Activated CD4-positive, alpha-beta T cell treated with anti-CD3 and anti-CD28 coated beads, Interleukin-10, Interleukin-2, amounts not matched to agents 100 ng/mL and 50 ng/mL, durations not matched to agents 16 hours and 8 hours (primary cell): ENCODE measurements around the gene ANKRD11.

Source experiments
- DNase-seq: peaks from one replicate; pipeline ENCODE4 v3.0.0-alpha.2; 2020

The ANKRD11 gene

DNA sequence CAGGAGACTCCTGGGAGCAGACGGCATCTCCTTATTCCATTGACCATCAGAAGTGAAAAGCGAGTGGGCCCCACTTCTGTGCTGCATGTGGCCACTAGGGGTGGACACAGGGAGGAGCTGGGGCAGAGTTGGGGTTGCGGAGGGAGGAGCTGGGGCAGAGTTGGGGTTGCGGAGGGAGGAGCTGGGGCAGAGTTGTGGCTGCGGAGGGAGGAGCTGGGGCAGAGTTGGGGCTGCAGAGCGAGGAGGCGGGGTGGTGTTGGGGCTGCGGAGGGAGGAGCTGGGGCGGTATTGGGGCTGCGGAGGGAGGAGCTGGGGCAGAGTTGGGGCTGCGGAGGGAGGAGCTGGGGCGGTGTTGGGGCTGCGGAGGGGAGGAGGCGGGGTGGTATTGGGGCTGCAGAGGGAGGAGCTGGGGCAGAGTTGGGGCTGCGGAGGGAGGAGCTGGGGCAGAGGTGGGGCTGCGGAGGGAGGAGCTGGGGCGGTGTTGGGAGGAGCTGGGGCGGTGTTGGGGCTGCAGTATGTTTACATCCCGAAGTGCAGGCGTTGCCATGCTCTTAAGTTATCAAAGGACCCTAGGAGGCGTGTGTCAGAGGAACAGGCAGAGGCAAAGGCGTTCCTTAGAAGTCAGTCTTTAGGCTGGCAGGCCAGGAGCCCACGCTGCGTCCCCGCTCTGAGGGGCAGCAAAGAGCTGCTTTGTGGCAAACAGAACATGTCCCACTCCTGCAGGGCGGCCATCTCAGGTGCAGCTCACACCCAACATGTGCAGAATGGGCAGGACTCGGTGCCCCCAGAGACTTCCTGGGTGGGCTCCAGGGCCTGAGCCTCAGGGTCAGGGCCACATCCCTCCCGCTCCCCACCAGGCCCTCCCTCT is 196.9 kb downstream of the ANKRD11 start:
- DNase-seq = no peak

DNA sequence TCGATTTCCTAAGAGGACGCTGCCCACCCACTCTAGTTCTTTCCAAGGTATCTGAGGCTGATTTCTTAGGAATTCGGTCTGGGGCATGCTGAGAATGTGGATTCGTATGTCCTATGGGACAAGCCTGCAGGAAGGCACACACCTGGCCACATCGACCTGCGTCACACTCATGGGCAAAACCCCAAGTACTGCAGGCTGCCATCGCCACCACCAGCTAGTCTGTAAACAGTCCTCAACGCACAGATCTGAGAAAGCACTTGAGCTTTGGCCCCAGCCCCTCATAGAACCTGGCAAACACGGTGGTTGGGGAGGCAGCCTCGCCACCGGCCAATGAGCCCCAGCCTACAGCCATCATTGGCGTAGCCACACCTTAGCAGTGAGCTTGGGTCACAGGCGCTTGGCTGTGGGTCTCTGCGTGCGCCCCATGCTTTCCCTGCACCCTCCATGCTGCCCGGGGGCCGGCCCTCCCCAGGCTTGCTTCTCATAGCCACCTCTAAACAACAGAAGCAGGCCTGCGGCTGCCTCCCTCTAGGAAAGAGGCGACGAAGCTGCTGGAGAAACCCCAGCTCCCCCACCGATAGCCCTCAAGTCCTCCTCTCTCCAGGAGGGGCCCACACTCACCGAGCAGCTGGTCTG is 197.8 kb downstream of the ANKRD11 start:
- DNase-seq = no peak

DNA sequence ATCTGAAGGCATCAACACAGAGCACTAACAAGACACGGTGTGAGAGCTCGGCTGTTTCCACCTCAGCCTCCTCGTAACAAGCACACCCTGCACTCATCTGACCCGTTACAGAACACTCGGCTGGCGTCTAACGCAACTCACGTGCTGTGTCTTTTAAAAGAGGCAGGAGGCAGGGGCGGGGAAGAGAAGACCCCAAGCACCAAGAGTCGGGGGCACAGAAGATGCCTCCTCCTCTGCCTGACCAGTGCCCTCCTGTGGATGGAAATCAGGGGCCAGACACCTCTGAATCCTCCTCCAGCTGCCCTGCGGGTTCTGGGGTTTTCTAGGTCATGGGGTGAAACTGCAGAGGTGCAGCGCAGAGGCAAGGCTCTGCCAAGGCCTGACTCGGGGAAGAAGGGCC is 198.6 kb downstream of the ANKRD11 start:
- no peak for DNase-seq

DNA sequence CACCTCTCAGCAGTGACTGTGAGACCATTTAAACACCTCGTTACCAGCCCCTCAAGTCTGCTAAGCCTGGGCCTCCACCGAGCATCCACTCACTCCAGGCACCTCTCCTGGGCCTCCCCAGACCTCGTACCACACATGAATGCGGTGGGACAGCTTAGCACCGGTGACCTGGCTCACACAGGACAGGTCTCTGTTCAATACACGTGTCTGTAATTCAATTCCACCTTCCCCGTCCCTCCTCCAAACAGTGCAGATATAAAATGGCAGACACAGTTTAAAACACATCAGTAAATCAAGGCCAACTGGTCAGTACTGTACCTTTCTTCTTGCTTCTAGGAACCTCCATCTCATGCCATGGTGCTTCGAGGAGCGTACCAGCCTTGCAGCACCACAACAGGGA is 199.0 kb downstream of the ANKRD11 start:
- DNase-seq = no peak

DNA sequence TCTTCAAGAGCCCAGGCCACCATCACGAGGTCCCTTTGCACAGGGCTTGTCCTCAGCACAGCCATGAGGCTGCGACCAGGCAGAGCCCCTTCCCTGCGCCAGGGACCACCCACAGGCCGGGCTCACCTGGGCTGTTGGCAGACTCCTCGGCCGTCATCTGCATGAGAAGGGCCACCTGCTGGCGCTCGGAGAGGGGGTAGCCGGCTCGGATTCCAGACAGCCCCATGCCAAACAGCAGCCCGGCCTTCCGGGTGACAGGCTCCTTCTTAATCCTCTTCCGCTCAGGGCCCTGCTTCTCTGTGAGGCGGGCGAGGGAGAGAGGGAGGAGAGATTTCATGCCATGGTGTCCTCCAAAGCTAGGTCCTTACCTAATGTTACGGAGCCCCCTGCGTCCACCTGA is 199.5 kb downstream of the ANKRD11 start:
- no peak for DNase-seq

DNA sequence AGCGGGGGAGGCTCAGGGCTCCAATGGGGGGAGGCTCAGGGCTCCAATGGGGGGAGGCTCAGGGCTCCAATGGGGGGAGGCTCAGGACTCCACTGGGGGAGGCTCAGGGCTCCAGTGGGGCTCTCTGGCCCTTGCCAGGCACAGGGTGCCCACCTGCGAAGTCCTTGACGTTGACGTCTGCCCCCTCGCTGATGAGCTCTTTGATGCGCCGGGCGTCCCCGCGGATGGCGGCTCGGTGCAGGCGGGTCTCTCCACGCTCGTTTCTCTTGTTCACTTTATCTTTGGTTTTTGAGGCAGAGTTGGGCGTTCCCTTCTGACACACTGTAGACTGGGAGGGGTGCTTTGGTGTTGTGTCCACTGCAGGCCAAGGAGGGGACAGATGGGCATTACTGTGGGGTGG is 199.9 kb downstream of the ANKRD11 start:
- no peak for DNase-seq

DNA sequence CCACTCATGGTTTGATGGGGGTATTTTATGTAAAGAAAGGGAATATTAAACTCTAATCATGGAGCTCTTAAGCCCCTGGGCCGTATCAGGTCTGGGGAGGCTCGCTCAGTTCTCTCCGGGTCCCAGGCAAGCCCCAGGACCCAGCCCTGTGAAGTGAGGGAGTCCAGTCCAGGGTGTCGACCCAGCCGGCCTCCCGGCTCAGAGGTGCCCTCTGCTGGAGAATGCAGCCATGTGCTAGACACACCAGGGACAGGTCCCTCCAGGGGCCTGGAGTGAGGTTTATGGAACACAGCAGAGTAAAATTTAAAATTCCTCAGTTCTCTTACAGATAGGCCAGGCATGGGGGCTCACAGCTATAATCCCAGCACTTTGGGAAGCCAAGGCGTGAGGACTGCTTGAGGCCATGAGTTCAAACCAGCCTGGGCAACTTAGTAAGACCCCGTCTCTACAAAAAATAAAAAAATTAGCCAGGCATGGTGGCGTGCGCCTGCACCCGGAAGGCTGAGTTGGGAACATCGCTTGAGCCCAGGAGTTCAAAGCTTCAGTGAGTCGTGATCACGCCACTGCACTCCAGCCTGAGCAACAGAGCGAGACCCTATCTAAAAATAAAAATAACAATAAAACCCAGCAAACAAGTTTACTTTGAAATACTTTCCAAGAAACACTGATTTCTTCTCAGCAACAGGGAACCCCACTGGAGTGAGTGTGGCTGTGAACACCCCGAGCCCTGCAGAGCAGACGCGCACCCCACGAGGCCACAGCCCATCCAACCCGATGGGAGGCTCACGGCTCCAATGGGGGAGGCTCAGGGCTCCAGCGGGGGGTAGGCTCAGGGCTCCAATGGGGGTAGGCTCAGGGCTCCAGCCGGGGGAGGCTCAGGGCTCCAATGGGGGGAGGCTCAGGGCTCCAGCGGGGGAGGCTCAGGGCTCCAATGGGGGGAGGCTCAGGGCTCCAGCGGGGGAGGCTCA is 200.6 kb downstream of the ANKRD11 start:
- DNase-seq = peak; percentile 79

DNA sequence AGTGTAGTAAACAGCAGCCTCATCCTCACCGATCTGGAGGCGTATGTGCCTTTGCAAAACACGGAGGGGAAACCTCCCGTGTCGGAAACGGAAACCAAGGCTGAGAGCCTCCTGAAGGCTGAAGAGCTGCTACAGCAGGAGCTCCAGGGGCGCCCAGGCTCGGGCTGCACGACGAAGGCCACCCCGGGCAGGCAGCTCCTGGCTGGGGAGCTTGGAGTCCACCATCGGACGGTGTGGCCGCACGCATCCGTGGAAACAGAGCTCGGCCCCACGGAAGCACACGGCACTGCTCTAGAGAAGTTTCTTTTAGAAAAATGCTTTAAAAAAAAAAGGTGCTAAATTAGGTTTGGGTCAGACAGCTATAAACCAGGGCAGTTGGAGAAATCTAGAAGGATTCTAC is 201.4 kb downstream of the ANKRD11 start:
- DNase-seq = no peak

DNA sequence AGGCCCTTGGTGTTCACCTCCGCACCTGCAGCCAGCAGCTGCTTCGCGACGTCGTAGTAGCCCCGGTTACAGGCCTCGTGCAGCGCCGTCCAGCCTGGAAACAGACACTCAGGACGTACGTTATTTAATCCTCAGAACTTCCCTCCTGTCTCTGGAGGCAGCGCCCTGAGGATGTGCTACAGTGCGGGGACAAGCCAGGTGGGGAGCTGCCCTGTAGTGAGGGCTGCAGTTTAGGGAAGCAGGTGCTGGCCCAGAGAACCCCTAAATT is 201.8 kb downstream of the ANKRD11 start:
- DNase-seq = no peak

DNA sequence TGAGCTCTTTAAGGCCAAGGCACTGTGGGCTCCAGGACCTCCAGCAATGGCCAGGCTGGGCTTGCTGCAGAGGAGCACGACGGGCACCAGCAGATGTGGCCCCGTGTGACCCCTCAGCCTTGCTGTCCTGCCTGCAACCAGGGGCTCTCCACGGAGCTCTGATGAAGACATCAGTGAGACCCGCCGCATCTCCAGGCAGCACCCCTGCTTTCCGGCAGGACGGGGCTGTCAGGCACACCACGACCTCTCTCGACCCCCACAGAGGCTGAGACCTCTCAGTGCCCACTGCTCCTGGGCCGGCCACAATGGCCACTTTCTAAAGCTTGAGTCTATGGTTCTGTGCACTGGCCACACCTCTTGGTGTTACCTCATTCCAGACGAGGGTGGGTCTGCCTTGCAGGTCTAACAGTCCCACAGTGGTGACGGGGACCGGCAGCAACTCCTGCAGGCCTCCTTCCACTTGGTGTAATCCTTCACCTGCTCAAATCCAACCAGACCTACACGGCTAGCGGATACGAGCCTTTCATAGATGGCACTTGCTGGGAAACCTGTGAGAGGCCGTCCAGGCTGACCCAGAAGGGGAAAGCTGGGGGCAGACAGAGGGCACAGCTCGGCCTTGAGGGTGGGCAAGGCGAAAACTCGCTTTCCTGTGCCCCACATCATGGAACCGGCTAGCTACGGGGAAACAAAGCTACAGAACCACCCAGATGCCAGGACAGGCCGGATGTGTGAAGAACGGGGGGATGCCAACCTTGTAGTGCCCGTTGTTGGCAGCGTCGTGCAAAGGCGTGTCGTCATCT is 202.4 kb downstream of the ANKRD11 start:
- DNase-seq = no peak

DNA sequence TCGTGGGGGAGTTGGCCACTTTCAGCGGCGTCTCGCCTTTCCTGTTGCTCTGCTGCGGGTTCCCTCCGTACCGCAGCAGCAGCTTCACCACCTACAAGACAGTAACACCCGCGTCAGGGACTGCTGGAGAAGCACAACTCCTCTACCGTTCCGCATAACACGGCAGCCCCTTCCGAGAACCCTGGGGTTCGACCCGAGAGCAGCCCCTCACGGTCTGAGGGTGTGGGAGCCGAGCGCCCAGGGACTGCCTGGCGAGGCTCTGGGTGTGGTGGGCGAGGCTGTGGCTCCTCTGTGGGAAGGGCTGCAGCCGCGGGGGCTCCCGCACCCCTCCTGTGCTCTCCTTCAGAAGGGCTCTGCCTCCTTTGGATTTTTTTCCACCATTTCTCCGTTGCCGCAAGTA is 204.3 kb downstream of the ANKRD11 start:
- no peak for DNase-seq

DNA sequence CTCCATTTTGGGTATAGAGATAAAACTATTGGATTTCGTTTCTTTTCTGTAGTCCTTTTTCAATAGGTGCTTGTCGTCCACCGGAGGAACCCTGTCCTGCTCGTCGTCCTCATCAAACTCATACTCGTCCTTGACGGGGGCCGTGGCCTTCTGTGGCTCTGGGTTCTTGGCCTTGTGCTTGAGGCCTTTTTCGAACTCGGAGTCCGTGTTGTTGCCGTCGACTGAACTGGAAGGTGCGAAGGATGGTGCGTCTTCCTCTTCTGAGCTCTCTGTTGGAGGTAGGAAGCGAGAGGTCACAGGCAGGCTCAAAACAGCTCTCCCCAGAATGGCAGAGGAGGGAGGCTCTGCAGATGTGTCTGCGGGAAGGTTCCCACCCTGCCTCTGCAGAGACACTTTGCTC is 205.0 kb downstream of the ANKRD11 start:
- no peak for DNase-seq

DNA sequence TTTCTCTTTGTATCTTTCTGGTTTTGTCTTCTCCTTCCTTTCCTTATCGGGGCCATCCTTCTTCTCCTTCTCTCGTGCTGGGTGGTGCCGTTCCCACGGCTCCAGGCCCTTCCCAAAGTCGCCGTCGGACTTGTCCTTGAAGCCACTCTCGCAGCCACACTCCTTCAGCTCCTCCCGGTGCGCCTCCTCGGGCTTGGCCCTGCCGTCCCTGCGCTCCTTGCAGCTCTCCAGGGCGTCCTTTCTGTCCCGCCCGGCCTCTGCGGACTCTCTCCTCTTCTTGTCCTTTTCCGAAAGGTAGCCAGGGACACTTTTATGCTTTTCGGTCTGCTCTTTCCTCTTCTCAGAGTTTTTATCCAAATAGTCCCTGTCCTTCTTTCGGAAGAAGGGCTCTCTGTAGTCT is 206.9 kb downstream of the ANKRD11 start:
- DNase-seq = no peak

DNA sequence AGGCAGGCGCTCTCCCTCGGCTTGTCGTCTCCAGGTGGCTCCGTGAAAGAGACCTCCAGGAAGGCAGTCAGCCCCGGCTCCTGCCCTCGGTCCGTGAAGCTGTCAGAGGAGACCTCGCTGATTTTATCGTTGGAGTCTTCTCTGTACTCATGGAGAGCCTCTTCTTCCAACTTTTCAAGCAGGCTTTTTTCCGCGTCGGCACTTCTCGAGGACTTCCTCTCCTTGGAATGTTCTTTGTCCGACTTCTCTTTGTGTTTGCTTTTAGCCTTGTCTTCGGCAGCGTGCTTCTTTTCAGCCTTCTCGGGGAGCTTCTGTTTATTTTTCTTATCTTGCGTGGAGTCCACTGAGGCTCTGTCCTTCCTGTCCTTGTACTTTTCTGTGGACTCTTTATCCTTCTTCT is 207.8 kb downstream of the ANKRD11 start:
- DNase-seq = no peak

DNA sequence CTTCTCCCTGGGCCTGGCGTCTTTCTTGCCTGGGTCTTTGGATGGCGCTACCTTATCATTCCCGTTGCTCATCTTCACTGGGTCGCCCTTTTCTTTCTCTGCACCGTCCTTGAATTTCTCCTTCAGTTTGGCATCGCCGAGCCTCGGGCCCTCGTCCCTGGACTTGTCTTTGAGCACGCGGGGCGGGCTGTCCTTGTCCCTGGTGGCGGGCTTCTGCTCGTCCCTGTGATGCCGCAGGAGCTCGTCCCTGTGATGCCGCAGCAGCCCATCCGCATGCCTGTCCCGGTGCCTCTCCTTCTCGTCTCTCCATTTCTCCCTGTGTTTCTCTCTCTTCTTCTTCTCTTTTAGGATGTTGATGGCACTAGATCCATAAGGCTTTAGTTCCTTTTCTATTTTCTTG is 208.5 kb downstream of the ANKRD11 start:
- no peak for DNase-seq

DNA sequence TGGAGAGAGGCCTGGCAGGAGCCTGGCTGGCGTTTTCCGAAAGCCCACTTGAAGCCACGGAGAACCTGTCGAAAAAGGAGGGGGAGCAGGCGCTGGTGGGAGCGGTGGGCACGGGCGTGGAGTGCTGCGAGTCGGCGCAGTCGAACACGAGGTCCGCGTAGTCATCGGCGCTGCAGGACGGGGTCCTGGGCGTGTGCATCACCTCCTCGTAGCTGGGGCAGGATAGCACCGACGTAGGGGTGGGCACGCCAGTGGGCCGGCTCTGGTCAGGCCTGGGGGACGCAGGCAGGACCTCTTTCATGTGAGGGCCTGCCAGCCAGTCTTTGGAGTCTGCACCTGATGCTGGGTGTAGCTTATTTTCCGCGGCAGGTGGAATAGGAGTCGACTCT is 209.2 kb downstream of the ANKRD11 start:
- DNase-seq = no peak

DNA sequence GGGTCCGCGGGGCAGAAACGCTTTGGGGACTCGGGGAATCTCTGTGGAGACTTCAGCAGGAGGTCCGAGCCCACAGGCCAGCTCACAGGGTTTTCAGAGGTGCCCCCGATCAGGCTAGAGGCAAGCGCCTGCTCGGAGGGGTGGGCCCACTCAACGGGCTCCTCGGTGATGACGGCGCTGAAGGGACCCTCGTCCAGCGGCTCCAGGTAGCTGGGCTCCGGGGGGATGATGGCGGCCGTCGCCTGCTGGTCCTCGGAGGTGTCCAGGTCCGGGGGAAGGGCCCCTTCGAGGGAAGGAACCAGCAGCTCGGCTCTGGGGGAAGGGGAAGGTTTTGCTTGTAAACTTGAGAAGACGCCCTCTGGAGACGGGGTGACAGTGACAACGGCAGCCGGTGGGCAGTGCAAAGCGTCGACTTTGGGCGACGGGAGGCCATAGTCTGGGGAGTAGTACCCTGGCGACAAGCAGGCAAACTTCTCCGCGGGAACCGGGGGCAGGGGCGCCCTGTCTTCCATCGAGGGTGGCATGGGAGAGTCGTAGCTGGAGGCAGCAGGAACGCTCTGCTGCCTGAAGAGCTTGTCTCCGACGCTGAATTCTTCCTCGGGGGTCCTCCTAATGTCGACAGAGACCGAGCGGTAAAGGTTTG is 209.7 kb downstream of the ANKRD11 start:
- DNase-seq = no peak

DNA sequence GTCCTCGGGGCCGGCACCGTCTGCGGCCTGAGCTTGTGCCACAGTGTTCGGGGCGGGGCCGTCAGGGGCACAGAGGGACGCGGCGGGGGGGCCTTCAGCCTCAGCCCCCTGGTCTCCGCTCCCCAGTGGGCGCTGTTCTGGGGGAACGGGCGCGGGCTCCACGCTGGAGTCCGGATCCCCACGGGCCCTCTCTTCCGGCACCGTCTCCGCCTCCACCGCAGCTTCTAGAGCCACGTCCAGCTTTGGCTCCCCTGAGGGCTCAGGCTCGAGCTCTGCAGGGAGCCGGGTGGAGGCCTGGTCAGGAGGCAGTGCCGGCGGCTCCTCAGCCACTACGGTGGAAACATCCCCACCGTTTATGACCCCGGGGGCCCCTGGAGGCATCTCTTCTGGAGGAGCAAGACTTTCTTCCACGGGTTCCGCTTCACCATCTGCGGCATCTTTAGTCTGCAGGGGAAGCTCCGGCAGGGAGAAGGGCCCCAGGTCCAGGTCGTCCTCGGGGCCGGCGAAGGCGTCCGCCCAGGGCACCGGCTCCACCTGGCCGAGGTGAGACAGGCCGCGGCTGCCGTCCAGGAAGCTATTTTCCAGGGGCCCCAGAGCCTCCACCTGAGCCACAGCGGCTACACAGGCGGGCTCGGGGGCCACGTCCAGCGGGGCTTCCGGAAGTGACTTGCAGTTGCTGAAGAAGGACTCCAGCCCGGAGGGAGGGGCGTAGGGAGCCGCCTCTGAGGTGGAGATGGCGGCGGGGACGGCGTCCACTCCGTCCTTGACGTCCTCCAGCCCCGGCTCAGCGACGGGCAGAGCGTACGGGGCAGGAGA is 210.5 kb downstream of the ANKRD11 start:
- no peak for DNase-seq

DNA sequence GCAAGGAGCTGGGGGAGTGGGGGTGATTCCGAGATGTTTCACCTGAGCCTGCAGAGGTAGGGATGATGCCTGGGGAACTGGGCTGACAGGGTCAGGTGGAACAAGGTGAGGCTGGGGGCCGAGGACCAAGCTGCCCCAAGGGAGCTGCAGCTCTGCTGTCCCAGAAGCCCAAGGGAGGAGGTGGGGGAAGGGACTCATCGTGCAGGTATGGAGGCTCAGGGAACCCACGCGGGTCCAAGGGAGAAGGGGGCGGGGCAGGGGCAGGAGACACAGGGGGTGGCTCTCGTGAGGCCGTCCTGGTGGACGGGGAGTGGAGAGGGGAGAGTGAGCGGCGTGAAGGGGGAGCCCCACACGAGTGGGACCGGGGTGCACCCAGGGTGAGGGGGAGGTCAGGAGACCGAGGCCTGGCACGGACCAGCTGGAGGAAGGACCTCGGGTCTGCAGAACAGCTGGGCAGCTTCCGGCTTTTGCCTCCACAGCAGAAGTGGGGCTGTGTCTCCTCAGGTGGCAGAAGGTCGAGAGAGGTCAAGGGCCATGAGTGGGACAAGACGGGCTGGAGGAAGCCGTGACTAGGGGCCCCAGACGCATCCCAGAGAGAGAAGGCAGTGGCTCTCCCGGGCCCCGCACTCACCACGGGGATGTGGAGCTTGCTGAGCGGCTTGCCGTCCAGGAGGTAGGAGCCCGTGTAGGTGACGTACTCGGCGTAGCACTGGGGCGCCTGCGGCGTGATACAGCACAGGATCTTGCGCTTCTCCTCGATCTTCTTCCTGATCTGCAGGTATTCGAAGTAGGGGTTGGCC is 211.7 kb downstream of the ANKRD11 start:
- no peak for DNase-seq

DNA sequence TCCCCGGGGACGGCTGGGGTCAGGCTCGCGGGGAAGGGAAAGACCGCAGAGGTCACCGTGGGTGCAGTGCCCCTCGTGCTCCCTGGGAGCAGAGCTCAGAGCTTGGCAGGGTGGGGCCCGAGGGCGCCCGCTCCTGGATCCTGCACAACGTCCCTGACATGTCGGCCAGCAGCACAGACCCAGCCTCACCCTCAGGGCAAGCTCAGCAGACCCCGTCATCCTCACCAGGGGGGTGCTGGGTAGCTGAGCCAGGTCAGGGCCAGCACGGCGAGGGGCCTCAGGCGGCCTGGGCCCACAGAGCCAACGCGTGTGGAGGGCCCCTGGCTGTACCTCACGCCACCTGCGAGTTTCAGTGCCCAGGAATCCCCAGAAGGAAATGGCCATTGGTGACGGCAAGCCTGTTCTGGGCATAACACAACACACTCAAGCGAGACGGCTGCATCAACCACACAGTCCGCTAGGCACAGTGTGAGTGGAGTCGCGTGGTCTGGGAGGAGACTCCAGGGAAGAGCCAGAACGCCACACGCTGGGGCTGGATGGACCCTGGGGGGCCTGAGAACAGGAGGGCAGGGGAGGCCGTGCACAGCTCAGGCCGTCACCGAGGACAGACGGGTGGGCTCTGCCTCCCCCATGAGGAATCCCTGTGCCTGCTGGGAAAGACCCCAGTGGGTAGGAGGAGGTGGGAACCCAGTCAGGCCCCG is 212.6 kb downstream of the ANKRD11 start:
- DNase-seq = no peak
